H9 (cell line): ENCODE results near the gene SMO. TPM values are rescaled to one million over a fixed set of nuclear protein-coding genes. Genes with fewer than 3 reads are reported as not detected.

Source experiments
- DNase-seq: peaks from one replicate; pipeline ENCODE4 v3.0.0-alpha.2; 2017
- H2AFZ ChIP-seq: one replicate; pipeline ENCODE4 v1.6.1; 2013; ENCODE audit warnings: mild to moderate bottlenecking, low read length, control low read depth, moderate library complexity
- H2AK5ac ChIP-seq: 2 replicates; pipeline ENCODE4 v1.6.1; 2013; ENCODE audit warnings: low read length, control low read depth, mixed read lengths; ENCODE audit not compliant: insufficient read length
- H2BK120ac ChIP-seq: one replicate; pipeline ENCODE4 v1.6.1; 2013; ENCODE audit warnings: low read depth, mild to moderate bottlenecking, low read length, control low read depth, inconsistent platforms; ENCODE audit not compliant: poor library complexity, severe bottlenecking
- H2BK12ac ChIP-seq: 2 replicates; pipeline ENCODE4 v1.6.1; 2013; ENCODE audit warnings: low read length, control low read depth, mixed read lengths, low read depth; ENCODE audit not compliant: insufficient read length
- H2BK15ac ChIP-seq: 2 replicates; pipeline ENCODE4 v1.6.1; 2013; ENCODE audit warnings: low read depth, low read length, control low read depth
- H2BK20ac ChIP-seq: one replicate; pipeline ENCODE4 v1.6.1; 2013; ENCODE audit warnings: low read depth, mild to moderate bottlenecking, low read length, control low read depth, inconsistent platforms; ENCODE audit not compliant: poor library complexity, severe bottlenecking
- H2BK5ac ChIP-seq: 2 replicates; pipeline ENCODE4 v1.6.1; 2013; ENCODE audit warnings: low read length, control low read depth, mixed read lengths; ENCODE audit not compliant: insufficient read length
- H3K14ac ChIP-seq: 2 replicates; pipeline ENCODE4 v1.6.1; 2013; ENCODE audit warnings: low read length, control low read depth; ENCODE audit not compliant: insufficient read depth
- H3K18ac ChIP-seq: 2 replicates; pipeline ENCODE4 v1.6.1; 2013; ENCODE audit warnings: low read depth, mild to moderate bottlenecking, mixed read lengths, low read length, control low read depth; ENCODE audit not compliant: insufficient read length
- H3K23ac ChIP-seq: 2 replicates; pipeline ENCODE4 v1.6.1; 2013; ENCODE audit warnings: low read length, control low read depth, mixed read lengths, low read depth; ENCODE audit not compliant: insufficient read length
- H3K23me2 ChIP-seq: 2 replicates; pipeline ENCODE4 v1.6.1; 2013; ENCODE audit warnings: low read depth, mild to moderate bottlenecking, mixed read lengths, low read length, control low read depth; ENCODE audit not compliant: insufficient read length, poor library complexity, severe bottlenecking
- H3K27ac ChIP-seq: 2 replicates; pipeline ENCODE4 v1.5.1; 2013; ENCODE audit warnings: low read length, control low read depth, mixed read lengths, low read depth; ENCODE audit not compliant: insufficient read length
- H3K27me3 ChIP-seq: 2 replicates; pipeline ENCODE4 v1.6.1; 2013; ENCODE audit warnings: low read length, control low read depth, inconsistent platforms; ENCODE audit not compliant: insufficient read depth
- H3K4ac ChIP-seq: 2 replicates; pipeline ENCODE4 v1.6.1; 2013; ENCODE audit warnings: low read depth, mild to moderate bottlenecking, control low read depth, inconsistent platforms, low read length, moderate library complexity
- H3K4me1 ChIP-seq: 2 replicates; pipeline ENCODE4 v1.6.1; 2013; ENCODE audit warnings: low read length, control low read depth, inconsistent platforms; ENCODE audit not compliant: insufficient read depth
- H3K4me2 ChIP-seq: 2 replicates; pipeline ENCODE4 v1.6.1; 2013; ENCODE audit warnings: low read length, control low read depth, mixed read lengths; ENCODE audit not compliant: insufficient read length, insufficient read depth
- H3K56ac ChIP-seq: 2 replicates; pipeline ENCODE4 v1.6.1; 2013; ENCODE audit warnings: low read depth, mild to moderate bottlenecking, mixed read lengths, low read length, control low read depth; ENCODE audit not compliant: insufficient read length
- H3K79me1 ChIP-seq: 2 replicates; pipeline ENCODE4 v1.6.1; 2013; ENCODE audit warnings: low read depth, mild to moderate bottlenecking, moderate library complexity, low read length, control low read depth, inconsistent platforms; ENCODE audit not compliant: insufficient read depth, poor library complexity, severe bottlenecking
- H3K79me2 ChIP-seq: 2 replicates; pipeline ENCODE4 v1.6.1; 2013; ENCODE audit warnings: low read length, control low read depth, inconsistent platforms; ENCODE audit not compliant: insufficient read depth
- H3K9ac ChIP-seq: 2 replicates; pipeline ENCODE4 v1.6.1; 2013; ENCODE audit warnings: low read length, control low read depth, mixed read lengths; ENCODE audit not compliant: insufficient read length; ENCODE audit errors: extremely low read depth
- H3K9me3 ChIP-seq: one replicate; pipeline ENCODE4 v1.6.1; 2013; ENCODE audit warnings: low read depth, low read length, inconsistent platforms; ENCODE audit not compliant: control insufficient read depth
- H3T11ph ChIP-seq: one replicate; pipeline ENCODE4 v1.6.1; 2013; ENCODE audit warnings: mild to moderate bottlenecking, low read length, control low read depth, inconsistent platforms
- H4K20me1 ChIP-seq: one replicate; pipeline ENCODE4 v1.6.1; 2013; ENCODE audit not compliant: control insufficient read depth, insufficient read length, insufficient read depth
- H4K5ac ChIP-seq: 2 replicates; pipeline ENCODE4 v1.6.1; 2013; ENCODE audit warnings: low read depth, mild to moderate bottlenecking, mixed read lengths, low read length, control low read depth; ENCODE audit not compliant: insufficient read length
- H4K8ac ChIP-seq: replicated peaks from 2 replicates; pipeline ENCODE4 v1.6.1; 2013; ENCODE audit warnings: low read length, control low read depth, mixed read lengths, low read depth; ENCODE audit not compliant: insufficient read length
- H4K91ac ChIP-seq: 2 replicates; pipeline ENCODE4 v1.6.1; 2013; ENCODE audit warnings: low read depth, mild to moderate bottlenecking, moderate library complexity, mixed read lengths, low read length, control low read depth; ENCODE audit not compliant: insufficient read length
- H3K27ac Mint-ChIP-seq, 3 experiments: 2 replicates in 2 of 3; 3 replicates in 1 of 3; pipeline ENCODE4 v1.8.0; 2020 to 2021; ENCODE audit warnings: mixed read lengths in 3 of 3, mild to moderate bottlenecking in 1 of 3, moderate library complexity in 1 of 3
- H3K27me3 Mint-ChIP-seq: 2 replicates; pipeline ENCODE4 v1.8.0; 2021; ENCODE audit warnings: low read depth, mild to moderate bottlenecking, moderate library complexity, mixed read lengths
- H3K36me3 Mint-ChIP-seq, 3 experiments: 2 replicates in 2 of 3; 3 replicates in 1 of 3; pipeline ENCODE4 v1.8.0; 2020 to 2021; ENCODE audit warnings: low read depth in 3 of 3, mixed read lengths in 3 of 3; ENCODE audit not compliant: insufficient read depth in 1 of 3
- H3K4me1 Mint-ChIP-seq, 2 experiments: 2 replicates each; pipeline ENCODE4 v1.8.0; 2020; ENCODE audit warnings: mixed read lengths in 2 of 2
- H3K4me3 Mint-ChIP-seq, 2 experiments: 2 replicates in 1 of 2; 3 replicates in 1 of 2; pipeline ENCODE4 v1.8.0; 2020 to 2021; ENCODE audit warnings: mild to moderate bottlenecking in 2 of 2, mixed read lengths in 2 of 2, moderate library complexity in 1 of 2
- H3K9me3 Mint-ChIP-seq, 2 experiments: 2 replicates in 1 of 2; 3 replicates in 1 of 2; pipeline ENCODE4 v1.8.0; 2020; ENCODE audit warnings: mild to moderate bottlenecking in 2 of 2, mixed read lengths in 2 of 2, moderate library complexity in 1 of 2
- CTCF ChIP-seq: fragments of 200-600 bp; sonication (generic); conservative IDR thresholded peaks from 3 replicates; pipeline ENCODE4 v1.8.0; 2021; ENCODE audit warnings: antibody characterized with exemption, mild to moderate bottlenecking
- WGBS: extraction: QIAGEN DNeasy Blood & Tissue Kit; methylation state at CpG from one replicate; pipeline ENCODE4 v1.1.7; 2013; ENCODE audit warnings: missing lambda C conversion rate, low lambda C conversion rate, mixed read lengths; ENCODE audit not compliant: insufficient read length; ENCODE audit errors: extremely low coverage; 5-methylcytosine and 5-hydroxymethylcytosine counted together
- total RNA-seq: library from RNA; stranded (reverse); gene quantifications from 2 replicates; pipeline ENCODE4 v1.2.1, GENCODE V29; 2021

The SMO gene
- total RNA-seq, 1 experiment from 2014 or later = 66.8 TPM

DNA sequence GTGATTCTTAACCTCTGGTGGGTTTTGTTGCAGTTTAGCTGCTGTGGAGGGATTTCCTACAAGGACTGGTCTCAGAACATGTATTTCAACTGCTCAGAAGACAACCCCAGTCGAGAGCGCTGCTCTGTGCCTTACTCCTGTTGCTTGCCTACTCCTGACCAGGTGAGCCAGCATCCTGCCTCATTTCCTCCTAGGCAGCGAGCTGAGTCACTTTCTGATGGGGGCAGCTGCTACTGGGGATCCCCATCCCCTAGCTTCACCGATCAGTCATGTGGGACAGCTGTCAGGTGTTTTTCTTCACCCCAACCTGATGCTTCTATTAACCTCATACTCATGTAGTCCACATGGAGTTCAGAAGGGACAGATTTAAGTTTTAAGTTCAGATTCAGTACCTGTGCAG is 21.7 kb upstream of the SMO start:
- Histone ChIP-seq H3K23me2 (peaks cover 16% of the 10 kb centered on the region), H2BK12ac (no peak overlapping the region), H3K4ac (no peak overlapping the region), H3K9ac (no peak overlapping the region), H2BK120ac (no peak overlapping the region), H3K23ac (no peak overlapping the region), H3K56ac (no peak overlapping the region), H2BK15ac (no peak overlapping the region), H3K18ac (no peak overlapping the region), H4K8ac (no peak overlapping the region), H2AFZ (no peak overlapping the region), H3K79me1 (no peaks in the 10 kb centered on the region), H4K20me1 (no peaks in the 10 kb centered on the region), H3K27me3 (no peaks in the 10 kb centered on the region), H4K91ac (no peak overlapping the region), H2AK5ac (no peak overlapping the region), H3K9me3 (no peaks in the 10 kb centered on the region), H3K79me2 (no peaks in the 10 kb centered on the region), H2BK20ac (no peak overlapping the region), H3K4me2 (no peak overlapping the region), H4K5ac (no peak overlapping the region), H3K27ac (no peak overlapping the region), H3T11ph (no peak overlapping the region), H3K14ac (no peak overlapping the region), H3K4me1 (peaks cover 5% of the 10 kb centered on the region; the same call in 1 of the 2 replicates), H2BK5ac (no peak overlapping the region)
- Mint-ChIP-seq H3K27ac (no peak overlapping the region; a peak in 1 of 7 replicates), H3K27me3 (no peaks in the 10 kb centered on the region; the same call in 1 of the 2 replicates), H3K4me1 (peaks cover 36 to 38% of the 10 kb centered on the region in 2 experiments), H3K9me3 (no peaks in the 10 kb centered on the region), H3K4me3 (no peak overlapping the region), H3K36me3 (peaks cover 7 to 21% (median 21%) of the 10 kb centered on the region in 3 experiments; a peak in 6 of 7 replicates)
- TF ChIP-seq CTCF = no peak
- no CpG with 5 or more reads among the region's 4 CpGs for WGBS
- DNase-seq = no peak
